GM19328 (cell line): Measurements from ENCODE around the gene RBCK1.

Source experiments
- ATAC-seq: cut with Tn5 transposase; IDR thresholded peaks from one replicate; pipeline ENCODE4 v1.9.1; 2021; ENCODE audit warnings: mild to moderate bottlenecking, moderate library complexity; ENCODE audit not compliant: unreplicated experiment

The RBCK1 gene

GRCh38 chr20:416950-417800, 9.1 kb downstream of the RBCK1 start:
- ATAC-seq = no peak

GRCh38 chr20:417801-418342, 9.8 kb downstream of the RBCK1 start:
- ATAC-seq = no peak

DNA sequence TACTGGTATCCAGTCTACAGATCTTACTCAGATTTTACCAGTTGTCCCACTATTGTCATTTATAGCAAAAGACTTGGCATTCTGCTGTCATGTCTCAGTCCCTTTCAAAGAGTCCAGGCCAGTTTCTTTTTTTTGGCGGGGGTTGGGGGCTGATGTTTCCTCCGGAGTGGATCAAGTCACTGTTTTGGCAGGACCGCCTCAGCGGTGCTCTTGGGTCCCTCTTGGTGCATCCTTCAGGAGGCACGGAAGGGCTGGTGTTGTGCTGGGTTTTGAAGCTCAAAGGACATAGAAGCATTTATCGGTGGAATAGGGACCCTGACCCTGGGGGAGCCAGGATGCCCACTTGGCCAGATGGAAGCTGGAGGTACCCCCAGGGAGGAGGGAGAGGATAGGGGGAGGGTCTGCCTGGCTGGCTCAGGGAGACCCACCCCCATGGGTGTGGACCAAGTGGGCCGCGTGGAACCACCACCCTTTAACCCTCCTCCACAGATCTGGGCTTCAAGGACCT, 10.8 kb downstream of the RBCK1 start:
- no peak for ATAC-seq

- ATAC-seq = no peak
These were observed 11.6 kb downstream of the RBCK1 start for GRCh38 chr20:419556-420165.

DNA sequence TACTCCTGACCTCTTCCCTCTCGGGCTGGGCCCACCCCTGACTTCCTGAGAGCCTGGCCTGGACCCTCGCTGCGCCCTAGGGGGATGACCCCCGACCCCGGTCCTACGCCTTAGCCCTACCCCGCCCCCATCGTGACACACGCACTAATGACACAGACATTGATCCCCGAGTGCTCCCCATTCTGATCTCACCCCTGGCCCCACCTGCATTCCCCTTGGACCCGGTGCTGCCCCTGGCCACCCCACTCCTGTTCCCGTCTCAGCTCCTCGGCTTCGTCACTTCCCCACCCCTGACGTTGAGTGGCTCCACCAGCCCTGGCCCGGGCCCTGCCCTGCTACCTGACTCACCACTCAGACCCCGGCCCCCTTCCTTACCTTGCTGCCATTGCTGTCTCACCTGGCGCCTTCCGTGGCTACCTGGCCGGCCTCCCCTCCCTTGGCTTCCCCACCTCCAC, 12.1 kb downstream of the RBCK1 start:
- no peak for ATAC-seq

DNA sequence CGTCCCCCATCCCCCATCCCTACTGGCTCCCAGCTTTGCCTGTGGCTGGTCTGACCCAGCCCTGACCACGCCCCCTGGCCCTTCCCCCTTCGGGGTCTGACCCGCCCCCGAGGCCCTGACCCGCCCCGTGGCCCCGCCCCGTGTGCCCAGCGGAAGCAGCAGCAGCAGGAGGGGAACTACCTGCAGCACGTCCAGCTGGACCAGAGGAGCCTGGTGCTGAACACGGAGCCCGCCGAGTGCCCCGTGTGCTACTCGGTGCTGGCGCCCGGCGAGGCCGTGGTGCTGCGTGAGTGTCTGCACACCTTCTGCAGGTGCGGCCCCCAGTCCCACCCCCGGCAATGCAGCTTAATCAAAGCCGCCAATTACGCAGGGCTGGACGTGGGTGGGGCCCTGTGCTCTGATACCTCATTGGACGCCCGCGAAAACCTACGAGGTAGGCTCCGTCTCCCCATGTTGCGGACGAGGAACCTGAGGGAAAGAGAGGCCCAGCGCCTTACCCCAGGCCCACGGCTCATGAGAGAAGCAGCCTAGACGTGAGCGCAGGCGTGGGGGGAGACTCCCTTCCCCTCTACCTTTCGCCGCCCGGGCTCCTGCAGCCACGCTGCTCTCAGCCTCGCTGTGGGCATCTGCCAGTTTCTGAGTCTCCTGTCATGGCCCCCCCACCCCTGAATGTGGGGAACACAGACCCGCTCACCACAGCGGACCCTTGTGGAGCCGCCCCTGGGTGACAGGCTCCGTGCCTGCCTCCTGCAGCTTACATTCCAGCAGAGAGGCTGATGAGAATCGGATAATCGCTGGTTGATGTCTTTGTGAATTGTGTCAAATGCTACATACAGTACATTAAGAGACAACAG, 12.8 kb downstream of the RBCK1 start:
- no peak for ATAC-seq

DNA sequence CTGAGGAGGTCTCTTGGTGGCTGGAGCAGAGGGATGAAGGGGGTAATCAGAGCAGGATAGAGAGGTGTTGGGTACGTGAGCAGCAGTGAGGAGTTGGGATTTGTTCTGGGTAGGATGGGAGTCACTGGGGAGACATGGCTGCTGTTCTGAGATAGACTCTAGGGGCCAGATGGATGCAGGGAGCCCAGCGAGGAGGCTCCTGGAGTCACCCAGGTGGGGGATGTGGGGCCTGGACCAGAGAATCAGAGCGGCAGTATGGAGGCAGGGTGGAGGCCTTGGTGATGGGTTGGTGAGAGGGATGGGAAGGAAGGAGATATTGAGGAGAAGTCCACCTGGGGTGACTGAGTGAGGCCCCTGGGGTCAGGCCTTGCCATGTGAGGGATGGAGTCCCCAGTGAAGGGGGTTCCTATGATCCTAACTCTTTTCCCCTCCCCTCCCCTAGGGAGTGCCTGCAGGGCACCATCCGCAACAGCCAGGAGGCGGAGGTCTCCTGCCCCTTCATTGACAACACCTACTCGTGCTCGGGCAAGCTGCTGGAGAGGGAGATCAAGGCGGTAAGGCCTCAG, 13.7 kb downstream of the RBCK1 start:
- ATAC-seq = no peak

DNA sequence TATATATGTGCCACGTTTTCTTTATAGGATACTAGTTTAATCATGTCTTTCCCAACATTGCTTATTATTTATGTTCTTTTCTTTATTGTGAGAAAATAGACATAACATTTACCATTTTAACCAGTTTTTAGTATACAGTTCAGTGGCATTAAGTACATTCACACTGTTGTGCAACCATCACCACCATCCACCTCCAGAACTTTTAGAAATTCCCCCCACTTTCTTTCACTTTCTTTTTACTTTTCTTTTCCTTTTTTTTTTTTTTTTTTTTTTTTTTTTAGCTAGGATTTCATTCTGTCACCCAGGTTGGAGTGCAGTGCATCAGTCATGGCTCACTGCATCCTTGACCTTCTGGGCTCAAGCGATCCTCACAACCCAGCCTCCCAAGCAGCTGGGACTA, 18.5 kb downstream of the RBCK1 start:
- no peak for ATAC-seq

DNA sequence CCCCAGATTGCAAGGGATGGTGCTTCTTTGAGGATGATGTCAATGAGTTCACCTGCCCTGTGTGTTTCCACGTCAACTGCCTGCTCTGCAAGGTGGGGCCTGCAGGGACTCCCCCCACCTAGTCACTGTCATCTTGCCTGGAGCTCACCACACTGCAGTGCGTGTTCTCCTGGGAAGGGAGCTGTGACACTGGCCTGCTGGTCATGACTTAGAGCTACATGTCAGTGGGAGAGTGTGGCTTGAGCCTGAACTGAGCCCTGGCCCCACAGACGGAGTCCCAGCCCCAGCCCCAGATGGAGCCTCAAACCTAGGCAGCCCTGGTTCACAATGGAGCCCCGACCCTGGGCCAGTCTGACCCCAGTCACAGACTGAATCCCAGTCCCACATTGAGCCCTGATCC, 19.3 kb downstream of the RBCK1 start:
- no peak for ATAC-seq

- no peak for ATAC-seq
These were observed 20.0 kb downstream of the RBCK1 start for GRCh38 chr20:427849-428657.

DNA sequence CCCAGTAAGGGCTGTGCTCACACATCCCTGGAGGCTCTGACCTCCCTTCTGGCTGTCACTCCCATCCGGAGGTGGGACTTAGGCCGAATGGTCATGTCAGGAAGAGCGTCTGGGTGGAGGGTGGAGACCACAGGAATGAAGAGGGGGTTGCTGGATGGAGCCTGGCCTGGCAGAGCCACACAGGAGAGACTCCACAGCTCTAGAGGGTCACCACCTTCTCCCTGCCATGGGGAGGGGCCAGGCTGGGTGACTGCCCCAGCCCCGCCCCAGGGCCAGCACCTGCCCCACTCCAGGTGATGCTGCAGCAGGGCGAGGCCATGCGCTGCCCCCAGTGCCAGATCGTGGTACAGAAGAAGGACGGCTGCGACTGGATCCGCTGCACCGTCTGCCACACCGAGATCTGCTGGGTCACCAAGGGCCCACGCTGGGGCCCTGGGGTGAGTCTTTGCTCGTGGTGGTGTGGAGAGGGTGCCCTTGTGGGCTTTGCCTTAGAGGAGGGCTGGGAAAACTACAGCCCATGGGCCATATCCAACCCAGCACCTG, 20.6 kb downstream of the RBCK1 start:
- ATAC-seq = no peak

DNA sequence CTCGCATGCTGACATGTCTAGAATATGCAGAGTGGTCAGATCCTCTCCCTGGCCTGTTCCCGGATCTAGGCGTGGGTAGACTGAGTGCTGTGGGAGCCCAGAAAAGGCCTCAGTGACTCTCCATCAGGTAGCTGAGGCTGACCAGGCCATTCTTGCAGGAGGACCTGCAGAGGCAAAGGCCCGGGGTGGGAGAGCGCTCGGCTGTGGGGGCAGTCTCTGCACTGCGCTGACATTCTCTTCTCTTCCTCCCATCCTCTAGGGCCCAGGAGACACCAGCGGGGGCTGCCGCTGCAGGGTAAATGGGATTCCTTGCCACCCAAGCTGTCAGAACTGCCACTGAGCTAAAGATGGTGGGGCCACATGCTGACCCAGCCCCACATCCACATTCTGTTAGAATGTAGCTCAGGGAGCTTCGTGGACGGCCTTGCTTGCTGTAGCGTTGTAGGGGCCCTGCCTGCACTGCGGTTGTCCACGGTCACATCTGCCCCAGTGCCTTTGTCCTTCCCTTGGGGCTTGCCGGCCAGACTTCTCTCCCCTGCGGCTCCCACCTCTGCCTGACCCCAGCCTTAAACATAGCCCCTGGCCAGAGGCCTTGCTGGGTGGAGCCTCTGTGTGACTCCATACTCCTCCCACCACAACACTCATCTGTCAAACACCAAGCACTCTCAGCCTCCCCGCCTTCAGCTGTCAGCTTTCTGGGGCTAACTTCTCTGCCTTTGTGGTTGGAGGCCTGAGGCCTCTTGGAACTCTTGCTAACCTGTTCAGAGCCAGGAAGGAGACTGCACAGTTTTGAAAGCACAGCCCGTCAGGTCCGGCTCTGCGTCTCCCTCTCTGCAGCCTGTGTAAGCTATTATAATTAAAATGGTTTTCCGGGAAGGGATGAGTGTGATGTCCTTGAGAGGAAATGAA, 22.2 kb downstream of the RBCK1 start:
- ATAC-seq = no peak

GRCh38 chr20:431012-431904, 23.2 kb downstream of the RBCK1 start:
- no peak for ATAC-seq

DNA sequence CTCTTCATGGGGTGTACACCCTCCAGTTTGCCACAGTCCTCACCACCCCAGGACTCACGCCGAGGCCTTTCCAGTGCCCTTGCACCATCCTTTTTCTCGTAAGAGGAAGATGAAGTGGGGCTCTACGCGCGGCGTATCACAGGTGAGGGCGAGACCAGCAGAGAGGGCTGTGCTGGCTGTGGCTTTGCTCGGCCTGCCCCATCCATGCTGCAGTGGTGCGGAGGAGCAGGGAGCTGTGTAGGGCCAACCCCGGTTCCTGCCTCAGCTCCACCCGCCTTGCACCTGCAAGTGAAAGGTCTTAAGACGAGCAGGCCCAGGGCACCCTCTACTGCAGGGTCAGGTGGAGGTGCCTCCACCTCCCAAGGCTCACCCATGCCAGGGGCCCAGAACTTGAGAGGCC, 24.1 kb downstream of the RBCK1 start:
- no peak for ATAC-seq

DNA sequence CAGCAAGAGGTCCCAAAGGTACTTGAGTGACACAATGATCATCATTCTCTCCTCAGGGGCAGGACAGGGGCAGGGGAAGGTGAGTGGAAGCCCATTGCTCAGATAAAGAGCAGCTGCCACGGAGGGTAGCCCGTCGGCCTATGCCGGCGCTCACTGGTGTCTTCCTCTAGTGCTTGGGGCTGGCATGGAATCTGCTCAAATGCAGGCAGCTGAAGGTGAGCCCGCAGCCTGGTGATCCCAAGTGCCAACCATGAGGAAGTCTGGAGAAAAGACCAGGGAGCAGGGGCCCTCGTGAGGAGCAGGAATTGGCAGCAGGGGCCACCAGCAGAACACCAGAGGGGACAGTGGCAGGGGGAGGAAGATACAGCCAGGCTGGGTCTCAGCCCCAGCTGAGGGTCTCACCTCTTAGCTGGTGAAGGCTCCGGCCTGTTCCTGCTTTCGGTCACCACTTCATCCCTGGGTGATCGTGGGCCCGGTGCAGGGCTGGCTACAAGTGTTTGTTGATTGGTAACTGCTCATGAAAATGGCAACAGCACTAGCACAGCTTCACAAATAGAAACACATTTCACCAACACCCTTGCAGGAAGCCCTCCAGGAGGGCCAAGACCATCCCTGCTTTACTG, 24.7 kb downstream of the RBCK1 start:
- ATAC-seq = no peak

- peak; percentile 75 for ATAC-seq
These were observed 25.3 kb downstream of the RBCK1 start for GRCh38 chr20:433300-433975.

GRCh38 chr20:434221-434620, 26.1 kb downstream of the RBCK1 start:
- ATAC-seq = no peak
